Activated T-helper 9 cell treated with anti-CD3 and anti-CD28 coated beads, Interleukin-2, amount 50 U/mL, for 16 hours (primary cell): ENCODE data around the gene GNAT1.
"Not testable (repeated sequence)": the region's sequence is repeated elsewhere in the genome, so short reads cannot be mapped to it uniquely, and the experiment has no call there.

ENCODE experiments used
- DNase-seq: peaks from one replicate; pipeline ENCODE4 v3.0.0-alpha.2; 2020; ENCODE audit warnings: low read depth

Gene GNAT1

GRCh38 chr3:50222169-50222528, 30.7 kb downstream of the GNAT1 start:
- DNase-seq = no peak

- no peak for DNase-seq
These were observed 33.2 kb downstream of the GNAT1 start for GRCh38 chr3:50224639-50225038.

DNA sequence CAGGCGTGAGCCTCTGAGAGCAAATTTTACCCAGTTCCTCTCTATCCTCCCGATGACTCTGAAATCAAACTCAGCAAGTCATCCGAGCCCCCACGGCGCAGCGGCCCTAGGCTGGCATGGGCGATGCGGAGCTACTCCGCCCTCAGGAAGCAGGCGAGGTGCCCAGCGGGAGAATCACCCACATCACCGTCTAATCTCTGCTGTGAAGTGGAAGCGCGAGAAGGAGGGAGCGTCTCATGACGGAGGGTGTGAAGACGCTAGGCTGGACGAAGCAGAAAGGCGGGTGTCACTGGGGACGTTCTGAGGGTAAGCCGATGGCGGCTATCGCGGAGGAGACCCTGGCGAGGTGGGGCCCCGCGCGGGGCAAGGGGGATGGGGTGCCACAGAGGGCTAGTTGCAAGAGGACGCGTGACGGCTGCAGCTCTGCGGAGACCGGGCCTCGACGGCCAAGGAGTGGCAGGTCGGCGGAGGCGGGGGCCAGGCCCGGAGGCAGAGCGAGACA, 35.5 kb downstream of the GNAT1 start:
- DNase-seq = peak; percentile 26

GRCh38 chr3:50227390-50228183, 36.2 kb downstream of the GNAT1 start:
- peak; percentile 86 for DNase-seq

DNA sequence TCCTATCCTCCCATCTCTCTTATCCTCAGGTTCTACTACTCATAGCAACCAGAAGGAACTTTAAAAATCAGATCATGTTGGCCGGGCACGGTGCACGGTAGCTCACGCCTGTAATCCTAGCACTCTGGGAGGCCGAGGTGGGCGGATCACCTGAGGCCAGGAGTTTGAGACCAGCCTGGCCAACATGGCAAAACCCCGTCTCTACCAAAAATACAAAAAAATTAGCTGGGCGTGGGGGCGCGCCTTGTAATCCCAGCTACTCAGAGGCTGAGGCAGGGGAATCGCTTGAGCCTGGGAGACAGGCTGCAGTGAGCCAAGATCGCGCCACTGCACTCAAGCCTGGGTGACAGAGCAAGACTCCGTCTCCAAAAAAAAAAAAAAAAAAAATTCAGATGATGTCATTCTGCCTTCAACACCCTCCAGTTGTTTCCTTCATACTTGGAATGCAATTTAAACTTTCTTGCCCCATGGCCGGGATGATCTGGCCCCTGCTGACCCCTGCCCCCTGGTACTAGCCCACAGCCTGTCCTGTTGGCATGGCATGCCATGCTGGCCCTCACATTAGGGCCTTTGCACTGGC, 36.9 kb downstream of the GNAT1 start:
- not testable (repeated sequence) for DNase-seq

DNA sequence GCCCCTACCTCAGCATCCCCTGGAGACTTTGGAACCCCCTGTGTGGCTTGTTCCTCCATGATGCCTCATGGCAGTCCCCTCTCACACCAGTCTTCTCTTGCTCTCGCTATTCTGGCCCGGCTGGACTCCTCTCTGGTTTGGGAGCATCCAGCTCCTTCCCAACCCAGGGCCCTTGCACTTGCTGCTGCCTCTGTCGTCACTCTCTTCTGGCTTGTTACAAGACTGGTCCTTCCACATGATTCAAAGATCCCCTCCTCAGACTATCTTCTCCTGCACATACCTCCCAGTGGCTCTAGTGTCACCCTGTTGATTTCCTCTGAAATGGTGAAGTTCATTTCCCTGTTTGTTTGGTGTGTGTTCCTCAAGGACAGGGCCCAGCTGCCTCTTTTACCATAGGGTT, 38.1 kb downstream of the GNAT1 start:
- no peak for DNase-seq

DNA sequence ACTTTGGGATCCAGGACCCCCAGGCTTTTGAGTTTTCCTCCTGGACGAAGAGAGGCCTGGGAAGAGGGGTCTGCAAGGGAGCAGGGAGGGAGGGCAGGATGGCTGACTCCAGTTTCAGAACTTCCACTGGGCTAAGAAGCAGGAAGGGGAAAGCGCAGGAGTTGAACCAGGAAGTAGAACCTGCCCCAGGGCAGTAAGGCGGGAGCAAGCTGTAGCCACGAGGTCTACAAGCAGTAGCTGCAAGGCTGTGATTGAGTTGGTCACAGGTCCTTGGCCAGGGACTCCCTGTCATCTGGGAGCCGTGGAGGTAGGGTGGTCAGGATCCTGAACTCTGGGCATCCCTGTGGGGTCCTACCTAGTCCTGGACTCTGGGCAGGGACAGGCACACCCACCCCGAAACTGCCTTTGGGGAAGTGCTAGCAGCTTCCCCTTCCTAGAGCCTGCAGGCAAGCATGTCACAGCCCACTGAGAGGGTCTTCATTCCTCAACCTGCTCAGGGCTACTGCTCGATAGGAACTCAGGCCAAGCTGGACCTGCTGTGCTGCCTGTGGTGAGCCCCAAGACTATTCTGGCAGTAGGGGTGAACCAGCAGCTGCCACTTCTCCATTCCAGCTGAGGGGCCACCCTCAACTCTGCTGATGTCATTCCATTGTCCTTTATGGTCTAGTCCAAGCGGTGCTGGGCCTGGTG, 38.8 kb downstream of the GNAT1 start:
- no peak for DNase-seq

- DNase-seq = no peak
These were observed 39.4 kb downstream of the GNAT1 start for GRCh38 chr3:50230794-50231125.

DNA sequence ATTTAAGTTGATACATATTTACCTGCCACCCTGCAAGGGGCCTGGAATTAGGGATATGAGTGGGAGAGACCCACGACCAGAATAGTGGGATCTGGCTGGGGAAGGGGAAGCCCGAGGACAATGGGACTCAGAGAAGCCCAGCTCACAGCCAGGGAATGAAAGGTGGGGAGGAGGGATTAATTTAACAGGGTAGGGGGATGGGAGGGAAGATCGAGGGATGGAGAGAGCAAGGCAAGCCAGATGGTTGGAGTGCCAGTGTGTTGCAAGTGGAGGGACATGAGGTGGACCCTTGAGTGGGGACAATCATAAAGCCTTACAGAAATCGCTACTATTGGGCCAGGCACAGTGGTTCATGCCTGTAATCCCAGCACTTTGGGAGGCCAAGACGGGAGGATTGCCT, 40.2 kb downstream of the GNAT1 start:
- DNase-seq = no peak

DNA sequence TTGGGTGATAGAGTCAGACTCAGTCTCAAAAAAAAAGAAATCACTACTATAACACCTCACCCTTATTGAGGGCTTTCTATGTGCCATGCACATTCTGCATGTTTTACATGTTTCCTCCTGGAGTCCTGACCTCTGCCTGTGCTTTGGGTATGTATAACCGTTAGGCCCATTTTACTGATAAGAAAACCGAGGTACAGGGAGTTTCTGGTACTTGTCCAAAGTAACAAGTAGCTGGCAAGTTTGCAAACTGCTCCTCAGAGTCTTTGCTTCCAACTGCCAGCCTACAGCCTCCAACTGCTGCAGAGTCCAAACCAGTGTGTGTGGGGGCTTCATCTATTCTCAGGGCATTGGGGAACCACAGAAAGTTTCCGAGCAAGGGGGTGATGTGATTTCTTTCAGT, 40.9 kb downstream of the GNAT1 start:
- no peak for DNase-seq

DNA sequence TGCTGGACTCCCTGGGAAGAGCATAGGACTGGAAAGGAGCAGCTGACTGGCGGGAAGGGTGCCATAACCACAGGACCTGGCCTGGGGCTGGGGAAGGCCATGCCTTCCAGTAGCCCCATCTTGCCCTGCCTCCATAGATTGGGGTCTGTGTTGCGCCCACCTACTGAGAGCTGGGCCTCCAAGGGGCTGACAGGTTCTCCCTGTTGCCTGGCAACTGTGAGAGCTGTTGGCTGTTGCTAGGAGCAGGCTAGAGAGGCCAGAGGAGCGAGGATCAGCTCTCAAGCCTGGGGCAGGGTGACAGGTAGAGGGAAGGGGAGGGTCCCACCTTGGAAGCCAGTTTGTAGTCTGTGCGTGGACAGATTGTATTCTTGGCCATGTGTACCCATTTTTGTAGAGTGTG, 41.8 kb downstream of the GNAT1 start:
- no peak for DNase-seq

- DNase-seq = peak; percentile 98
These were observed 44.5 kb downstream of the GNAT1 start, which contains the start of gene GNAI2 for GRCh38 chr3:50235716-50236483. Gene GNAI2, plus strand, starts transcription at chr3:50236204. Its CDS starts 132 bp downstream, at chr3:50236336.

- no peak for DNase-seq
These were observed 45.2 kb downstream of the GNAT1 start for GRCh38 chr3:50236484-50237132.

DNA sequence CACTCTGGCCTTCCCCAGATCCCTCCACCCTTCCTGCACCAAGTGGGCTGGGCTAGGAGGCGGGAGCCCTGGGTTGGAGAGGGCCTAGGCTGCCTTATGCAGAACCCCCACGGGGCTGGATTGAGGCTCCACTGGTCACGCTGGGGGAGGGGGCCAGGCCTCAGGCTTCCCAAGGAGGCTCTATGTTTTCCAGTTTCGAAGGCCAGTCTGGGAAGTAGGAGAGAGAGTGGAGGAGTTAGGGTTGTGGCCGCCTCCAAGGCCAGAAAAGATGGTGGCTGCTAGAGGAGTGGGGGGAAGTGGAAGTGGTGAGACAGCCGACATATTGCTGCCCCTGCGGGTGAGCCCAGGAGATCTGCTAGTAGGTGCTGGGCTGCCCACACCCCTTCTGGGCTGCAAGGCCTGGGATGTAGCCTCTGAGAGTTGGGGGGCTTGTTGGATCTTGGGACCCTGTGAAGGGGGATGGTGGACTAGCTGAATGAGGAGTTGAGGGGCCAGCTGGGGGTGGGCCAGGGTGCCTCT, 45.8 kb downstream of the GNAT1 start:
- DNase-seq = no peak

DNA sequence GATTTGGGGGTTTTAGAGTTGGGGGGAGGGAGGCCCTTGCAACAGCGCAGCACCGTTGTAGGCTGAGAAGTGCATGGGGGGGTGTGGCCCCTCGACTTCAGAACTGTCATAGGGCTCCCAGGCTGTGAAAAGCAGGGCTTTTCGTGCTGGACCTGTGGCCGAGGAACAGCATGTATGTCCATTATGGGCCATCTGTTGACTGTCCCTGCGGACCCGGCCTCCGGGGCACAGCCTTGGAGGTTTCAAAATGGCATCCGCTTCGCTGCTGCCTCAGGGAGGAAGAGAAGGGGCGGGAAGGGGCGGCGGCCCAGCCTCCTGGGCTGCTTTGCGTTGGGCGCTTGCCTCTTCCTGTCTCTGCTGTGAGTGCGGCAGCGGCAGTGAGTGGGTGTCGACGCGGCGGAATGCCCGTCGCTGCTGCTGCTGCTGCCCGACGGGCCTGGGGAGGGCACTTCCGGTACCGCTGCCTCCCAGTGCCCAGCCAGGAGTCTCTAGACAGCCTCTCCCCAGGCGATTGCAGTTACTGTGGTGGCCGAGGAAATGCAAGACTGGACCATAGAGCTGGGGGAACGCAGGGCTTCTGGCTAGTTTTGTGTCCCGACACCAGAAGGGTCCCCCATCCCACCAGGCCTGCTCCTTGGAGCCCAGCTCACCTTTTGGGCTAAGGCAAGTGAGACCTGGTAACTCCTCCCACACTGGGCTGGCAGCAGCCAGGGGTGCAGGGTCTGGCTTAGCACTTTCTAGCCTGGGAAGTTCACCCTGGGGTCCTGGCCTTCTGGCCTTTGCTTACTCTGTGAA, 46.5 kb downstream of the GNAT1 start:
- DNase-seq = peak; percentile 83

DNA sequence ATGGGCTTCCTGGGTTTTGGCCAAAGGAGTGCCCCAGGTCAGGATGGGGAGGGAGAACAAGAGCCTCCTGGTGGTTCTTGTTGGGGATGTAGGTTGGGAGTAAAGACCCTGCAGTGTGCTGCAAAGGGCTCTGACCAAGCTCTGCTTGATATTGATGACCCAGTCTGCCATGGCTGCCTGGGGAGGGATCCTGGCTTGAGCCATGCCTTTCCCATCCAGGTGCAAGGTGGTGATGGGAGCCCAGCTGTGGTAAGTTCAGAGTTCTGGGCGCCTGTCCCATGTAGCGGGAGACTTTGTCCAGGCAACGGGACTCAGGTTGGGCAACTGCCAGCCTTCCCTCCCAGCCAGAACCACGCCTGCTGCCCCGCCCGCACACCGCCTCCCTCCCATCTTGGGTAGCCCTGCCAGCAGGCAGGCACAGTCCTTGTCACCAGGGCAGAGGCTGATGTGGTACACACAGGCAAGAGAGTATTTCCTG, 47.2 kb downstream of the GNAT1 start:
- no peak for DNase-seq

DNA sequence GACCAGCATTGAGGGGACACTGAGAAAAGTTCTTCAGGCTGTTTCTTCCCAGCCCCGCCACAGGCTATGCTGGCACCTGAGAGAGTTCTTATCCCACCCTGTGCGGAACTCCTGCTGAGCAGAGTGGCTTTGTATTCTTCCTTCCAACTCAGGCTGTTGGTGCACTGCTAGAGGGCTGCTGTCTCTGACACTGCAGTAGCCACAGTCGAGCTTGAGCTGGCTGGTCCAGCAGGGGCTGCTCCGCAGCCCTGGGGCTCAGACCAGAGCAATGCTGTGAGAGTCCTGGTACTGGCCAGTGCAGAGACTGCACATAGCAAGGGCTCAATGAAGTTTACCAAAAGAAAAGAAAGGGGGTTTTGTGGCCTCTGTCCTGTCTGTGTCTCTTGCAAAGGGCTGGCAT, 48.2 kb downstream of the GNAT1 start:
- no peak for DNase-seq

- no peak for DNase-seq
These were observed 49.8 kb downstream of the GNAT1 start for GRCh38 chr3:50241163-50241562.

- DNase-seq = no peak
These were observed 50.4 kb downstream of the GNAT1 start for GRCh38 chr3:50241713-50242380.

DNA sequence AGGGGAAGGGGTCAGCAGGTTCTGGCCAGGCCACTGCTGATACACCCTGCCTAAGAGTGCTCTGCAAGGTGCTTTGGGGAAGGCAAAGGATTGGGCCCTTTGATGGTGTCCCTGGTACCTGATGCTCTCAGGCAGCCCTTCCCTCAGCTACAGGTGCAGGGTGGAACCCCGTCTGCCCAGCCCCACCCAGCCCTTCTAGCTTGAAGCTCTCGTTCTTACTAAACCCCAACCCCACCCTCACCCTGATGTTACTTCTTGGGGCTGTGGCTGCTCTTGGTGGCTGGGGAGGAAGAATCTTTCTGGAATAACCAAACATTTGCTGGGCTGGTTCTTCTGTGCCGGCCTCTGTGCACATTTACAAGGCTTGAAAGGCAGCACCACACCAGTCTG, 51.0 kb downstream of the GNAT1 start:
- DNase-seq = no peak
